GM12865 (cell line): Measurements from ENCODE around the gene SLC17A7.
A peak's percentile ranks its signal among the peaks of the same experiment; 100 is the strongest.
"Not testable (repeated sequence)": the region's sequence is repeated elsewhere in the genome, so short reads cannot be mapped to it uniquely, and the experiment has no call there.

Source experiments
- DNase-seq: peaks from one replicate; pipeline ENCODE4 v3.0.0; 2010; ENCODE audit warnings: low read depth
- H3K4me3 ChIP-seq: 2 replicates; pipeline ENCODE4 v1.5.1; 2011; ENCODE audit warnings: mild to moderate bottlenecking, low read depth, low read length, control low read depth
- TF ChIP-seq, protein P1 (sequence below): IDR thresholded peaks from 2 replicates; pipeline ENCODE4 v1.5.1; 2011; ENCODE audit warnings: low read length, control low read depth, low read depth, inconsistent platforms; ENCODE audit not compliant: insufficient read depth; ENCODE audit errors: missing control alignments

Gene SLC17A7

DNA sequence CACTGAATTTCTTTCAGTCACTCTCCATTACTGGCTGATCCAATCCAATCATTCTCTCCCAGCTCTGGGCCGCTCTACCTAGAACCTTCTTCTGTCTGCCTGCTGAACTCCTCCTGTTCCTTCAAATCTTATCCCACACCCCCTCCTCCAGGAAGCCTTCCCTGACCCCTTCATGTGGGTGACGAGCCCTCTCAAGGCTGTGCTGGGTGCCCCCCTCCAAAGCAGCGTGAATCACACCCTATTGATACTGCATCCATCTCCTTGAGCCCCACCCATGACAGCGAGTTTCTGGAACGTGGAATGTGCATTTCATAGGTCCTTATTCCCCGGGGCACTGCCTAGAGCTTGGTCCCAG lies 7.1 kb upstream of the SLC17A7 start:
- TF ChIP-seq, protein P1, sequence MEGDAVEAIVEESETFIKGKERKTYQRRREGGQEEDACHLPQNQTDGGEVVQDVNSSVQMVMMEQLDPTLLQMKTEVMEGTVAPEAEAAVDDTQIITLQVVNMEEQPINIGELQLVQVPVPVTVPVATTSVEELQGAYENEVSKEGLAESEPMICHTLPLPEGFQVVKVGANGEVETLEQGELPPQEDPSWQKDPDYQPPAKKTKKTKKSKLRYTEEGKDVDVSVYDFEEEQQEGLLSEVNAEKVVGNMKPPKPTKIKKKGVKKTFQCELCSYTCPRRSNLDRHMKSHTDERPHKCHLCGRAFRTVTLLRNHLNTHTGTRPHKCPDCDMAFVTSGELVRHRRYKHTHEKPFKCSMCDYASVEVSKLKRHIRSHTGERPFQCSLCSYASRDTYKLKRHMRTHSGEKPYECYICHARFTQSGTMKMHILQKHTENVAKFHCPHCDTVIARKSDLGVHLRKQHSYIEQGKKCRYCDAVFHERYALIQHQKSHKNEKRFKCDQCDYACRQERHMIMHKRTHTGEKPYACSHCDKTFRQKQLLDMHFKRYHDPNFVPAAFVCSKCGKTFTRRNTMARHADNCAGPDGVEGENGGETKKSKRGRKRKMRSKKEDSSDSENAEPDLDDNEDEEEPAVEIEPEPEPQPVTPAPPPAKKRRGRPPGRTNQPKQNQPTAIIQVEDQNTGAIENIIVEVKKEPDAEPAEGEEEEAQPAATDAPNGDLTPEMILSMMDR, result no peak
- H3K4me3 ChIP-seq, result no peak overlapping the region
- DNase-seq, result no peak

DNA sequence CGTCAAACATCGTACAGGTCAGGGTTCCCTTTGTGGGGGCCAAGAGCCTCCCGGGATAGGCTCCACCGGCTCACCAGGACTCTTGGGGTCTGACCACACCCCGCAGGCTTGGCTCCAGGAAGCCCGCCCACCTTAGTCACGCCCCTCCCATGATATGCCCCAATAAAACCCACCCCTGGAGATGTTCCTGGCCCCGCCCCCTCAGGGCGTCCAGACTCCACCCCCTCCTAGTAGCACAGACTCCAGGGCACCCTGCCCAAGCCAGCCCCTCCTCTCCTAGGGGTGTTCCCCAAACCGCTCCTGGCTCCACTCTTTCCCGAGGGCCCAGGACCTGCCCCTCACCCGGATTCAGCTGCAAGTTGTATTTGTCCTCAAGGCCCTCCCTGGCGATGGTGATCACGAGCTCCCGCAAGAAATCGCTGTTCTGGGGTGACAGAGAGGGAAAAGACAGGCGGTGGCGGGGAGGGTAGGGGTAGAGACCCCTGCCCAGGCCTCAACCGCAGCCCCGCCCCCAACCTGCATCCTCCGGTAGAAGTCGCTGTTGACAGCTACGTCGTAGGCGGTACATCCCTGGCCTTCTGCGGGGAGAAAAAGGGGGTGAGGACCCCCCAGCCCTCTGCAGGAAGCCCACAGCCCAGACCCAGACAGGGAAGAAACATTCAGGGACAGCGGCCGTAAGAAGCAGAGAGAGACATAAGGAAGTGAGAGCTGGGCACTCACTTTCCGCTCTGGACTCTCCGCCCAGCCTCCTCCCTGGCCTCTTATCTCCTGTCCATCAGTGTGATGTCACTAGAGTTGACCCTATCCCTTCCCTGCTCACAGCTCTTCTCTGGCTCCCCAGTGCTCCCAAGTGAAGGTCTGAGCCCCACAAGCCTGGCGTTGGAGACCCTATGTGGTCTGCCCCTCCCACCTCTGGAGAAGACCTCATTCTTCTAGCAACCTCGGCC lies 6.4 kb upstream of the SLC17A7 start:
- peak; percentile 57 for DNase-seq
- TF ChIP-seq, protein P1, result no peak
- H3K4me3 ChIP-seq, result no peak overlapping the region

DNA sequence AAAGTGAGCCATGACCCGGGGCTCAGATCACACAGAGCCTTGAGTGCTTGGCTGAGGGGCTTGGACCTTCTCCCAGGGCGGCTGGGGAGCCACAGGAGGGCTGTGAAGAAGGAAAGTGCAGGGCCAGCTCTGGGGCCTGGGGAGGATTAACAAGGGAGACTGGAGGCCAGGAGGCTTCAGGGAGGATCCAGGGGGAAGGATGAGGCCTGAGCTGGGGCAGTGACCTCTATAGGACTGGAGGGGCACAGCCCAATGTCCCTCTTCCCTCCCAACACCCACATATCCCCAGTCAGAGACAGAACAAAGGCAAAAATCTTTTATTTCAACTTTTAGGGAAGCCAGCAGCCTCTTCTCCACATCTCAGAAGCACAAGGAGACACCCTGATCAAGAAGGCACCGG lies 4.7 kb upstream of the SLC17A7 start:
- TF ChIP-seq, protein P1, result no peak
- H3K4me3 ChIP-seq, result no peak overlapping the region
- DNase-seq, result no peak

DNA sequence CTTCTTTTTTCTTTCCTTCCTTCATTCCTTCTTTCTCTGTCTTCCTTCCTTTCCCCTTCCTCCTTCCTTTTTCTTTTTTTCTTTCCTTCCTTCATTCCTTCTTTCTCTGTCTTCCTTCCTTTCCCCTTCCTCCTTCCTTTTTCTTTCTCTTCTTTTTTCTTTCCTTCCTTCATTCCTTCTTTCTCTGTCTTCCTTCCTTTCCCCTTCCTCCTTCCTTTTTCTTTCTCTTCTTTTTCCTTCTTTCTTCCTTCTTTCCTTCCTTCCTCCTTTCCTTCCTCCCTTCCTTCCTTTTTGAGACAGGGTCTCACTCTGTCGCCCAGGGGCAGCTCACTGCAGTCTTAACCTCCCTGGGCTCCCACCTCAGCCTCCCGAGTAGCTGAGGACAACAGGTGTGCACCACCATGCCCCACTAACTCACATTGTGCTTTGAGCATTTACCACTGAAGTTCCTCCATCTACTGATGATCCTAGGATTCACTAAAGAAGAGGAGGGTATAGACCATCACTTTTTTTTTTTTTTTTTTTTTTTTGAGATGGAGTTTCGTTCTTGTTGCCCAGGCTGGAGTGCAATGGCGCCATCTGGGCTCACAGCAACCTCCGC lies 2.9 kb upstream of the SLC17A7 start:
- not testable (repeated sequence) for H3K4me3 ChIP-seq, DNase-seq

DNA sequence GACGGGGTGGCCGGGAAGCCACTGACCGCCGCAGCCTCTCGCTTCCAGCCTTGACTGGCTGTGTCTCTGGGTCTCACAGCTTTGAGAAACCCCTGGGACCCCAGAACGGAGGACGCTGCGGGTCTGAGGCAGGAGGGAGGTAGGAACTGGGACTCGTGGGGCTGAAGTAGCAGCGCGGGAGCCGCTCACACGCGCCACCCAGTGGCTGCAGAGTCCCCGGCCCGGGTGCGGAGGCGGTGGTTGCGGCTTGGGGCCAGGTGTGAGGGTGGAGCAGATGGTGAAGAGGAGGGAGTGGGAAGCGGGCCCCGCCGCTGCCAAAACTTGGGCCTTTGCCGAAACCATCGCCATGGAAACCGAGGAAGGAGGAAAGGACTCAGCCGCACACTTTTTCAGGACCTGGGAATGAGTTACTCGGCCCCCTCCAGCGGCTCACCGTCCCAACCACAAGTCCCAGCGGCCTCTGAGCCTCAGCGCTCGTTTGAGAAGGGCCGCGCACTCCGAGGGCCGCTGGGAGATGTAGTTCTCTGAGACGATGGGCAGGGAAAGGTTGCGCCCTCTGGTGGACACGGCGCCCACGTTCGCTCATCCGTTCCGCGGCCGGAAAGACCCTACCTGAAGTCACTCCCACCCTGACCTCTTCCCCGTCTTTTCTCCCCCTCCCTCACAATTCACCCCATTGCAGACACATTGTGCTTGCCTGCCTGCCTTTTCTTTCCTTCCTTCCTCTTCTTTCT lies 2.2 kb upstream of the SLC17A7 start:
- peak overlapping the region; percentile 57 for H3K4me3 ChIP-seq
- TF ChIP-seq, protein P1, result peak; percentile 96
- peak; percentile 97 for DNase-seq

DNA sequence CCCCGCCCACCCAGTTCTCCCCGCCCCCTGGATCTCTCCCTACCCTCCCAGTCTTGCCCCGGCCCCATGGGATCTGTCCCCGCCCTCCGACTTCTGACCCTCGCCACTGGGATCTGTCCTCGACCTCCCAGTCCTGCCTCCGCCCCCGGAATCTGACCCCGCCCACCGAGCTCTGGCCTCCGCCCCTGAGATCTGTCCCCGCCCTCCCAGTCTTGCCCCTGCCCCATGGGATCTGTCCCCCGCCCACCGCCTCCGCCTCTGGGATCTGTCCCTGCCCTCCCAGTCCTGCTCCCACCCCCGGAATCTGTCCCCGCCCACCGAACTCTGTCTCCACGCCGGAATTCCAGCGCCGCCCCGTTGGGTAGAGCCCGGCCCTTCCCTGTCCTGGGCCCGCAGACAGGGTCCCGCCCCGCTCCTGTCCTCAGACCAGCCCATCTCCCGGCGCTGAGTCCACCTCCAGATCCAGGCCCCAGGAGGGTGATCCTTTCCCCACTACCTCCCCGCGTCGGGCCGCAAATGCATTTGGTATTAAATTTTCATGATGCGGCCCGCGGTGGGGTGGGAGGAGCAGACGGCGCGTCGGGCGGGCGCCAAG lies 1.5 kb upstream of the SLC17A7 start:
- peak overlapping the region; percentile 57 for H3K4me3 ChIP-seq
- TF ChIP-seq, protein P1, result no peak
- peak; percentile 75 for DNase-seq

DNA sequence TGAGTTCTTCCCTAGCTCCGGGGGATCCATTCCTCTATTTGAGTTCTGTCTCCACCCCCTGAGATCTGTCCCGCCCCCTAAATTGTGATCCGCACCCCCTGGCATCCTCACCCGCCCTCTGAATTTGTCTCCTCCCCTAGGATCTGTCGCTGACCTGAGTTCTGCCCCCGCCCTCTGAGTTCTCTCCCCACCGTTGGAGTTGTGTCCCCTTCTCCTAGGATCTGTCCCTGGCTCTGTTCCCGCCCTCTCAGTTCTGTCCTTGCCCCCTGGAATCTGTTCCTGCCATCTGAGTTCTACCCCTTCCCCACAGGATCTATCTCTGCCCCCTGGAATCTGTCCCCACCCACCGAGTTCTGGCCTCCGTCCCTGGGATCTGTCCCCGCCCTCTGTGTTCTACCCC lies 1.0 kb upstream of the SLC17A7 start:
- H3K4me3 ChIP-seq, result peak overlapping the region; percentile 57
- TF ChIP-seq, protein P1, result no peak
- DNase-seq, result no peak
